GM18517 (cell line): Measurements from ENCODE around the gene TRAK2.
"Not testable (repeated sequence)": the region's sequence is repeated elsewhere in the genome, so short reads cannot be mapped to it uniquely, and the experiment has no call there.

Source experiments
- ATAC-seq: cut with Tn5 transposase; IDR thresholded peaks from one replicate; pipeline ENCODE4 v1.9.1; 2021; ENCODE audit warnings: mild to moderate bottlenecking, moderate library complexity; ENCODE audit not compliant: unreplicated experiment

The TRAK2 gene

DNA sequence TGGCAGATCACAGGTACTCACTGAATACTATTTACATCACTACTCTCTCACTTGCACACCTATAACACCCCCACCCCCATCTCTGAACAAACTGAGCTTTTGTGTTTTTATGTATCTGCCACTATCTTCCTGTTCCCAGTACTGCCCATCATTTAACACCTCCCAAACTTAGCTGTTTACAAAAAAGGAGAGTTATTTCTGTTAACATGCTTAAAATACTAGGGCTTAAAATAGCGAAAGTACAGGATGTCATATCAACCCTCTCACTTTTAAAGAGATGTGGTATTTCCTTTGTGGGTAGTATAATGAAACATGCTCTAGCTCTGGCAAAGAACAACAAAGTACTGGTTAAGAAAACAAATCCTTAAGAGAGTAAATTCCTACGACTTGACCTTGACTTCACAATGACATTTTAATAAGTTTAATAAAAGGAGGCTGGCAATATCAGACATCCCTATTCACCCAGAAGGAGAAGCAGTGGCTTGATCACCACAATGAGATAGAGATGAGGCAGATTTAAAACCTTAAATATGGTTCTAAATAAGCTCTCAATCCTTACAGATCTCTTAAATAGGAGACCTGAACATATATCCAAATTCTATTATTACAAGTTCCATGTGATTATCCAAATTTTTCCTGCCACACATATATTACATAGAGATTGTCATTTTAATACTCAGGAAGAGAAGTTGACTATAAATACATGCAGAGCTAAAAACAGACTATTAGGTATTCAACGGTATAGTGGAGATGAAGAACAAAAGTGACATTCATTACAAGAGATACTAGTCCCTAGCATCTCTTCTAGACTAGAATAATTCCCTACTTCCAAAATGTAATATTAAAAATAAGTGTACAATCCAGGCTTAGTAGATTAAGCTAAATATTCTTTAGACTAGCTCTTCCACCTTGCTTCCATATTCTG, 36.9 kb downstream of the TRAK2 start:
- ATAC-seq: peak; percentile 77

DNA sequence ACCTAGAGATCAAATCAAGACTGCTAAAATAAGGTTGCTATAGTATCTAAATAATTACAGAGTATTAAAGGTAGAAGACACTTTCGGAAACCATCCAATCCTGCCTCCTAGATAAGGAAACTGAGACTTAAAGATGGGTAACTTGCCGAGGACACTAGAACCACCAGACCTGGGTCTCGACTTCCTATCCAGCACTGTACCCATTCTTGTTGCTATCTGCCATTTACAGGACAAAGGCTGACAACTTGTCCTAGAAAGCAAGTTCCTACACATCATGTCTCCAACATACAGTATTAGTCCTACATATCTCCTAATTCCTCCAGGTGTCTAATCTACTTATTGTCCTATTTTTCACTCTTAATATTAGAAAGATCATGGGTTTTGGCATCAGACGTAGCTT, 37.7 kb downstream of the TRAK2 start:
- no peak for ATAC-seq

DNA sequence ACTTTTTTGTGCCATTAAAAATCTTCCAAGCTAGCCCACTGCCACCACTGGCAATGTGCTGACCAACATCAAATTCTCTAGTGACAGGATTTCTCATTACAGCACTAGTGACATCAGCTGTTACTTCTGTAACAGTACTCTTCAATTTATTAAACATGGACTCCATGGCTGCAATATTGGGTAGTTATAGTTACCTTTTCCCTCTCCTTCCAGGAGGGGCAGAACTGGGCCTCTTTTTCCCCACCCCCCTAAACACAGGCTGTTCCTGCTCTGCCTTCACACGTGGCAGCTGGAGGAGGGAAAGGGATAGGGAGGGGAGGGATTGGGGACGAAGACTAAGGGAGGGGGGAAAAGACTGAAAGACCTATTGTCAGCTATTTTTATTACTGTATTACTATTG, 38.1 kb downstream of the TRAK2 start:
- no peak for ATAC-seq

DNA sequence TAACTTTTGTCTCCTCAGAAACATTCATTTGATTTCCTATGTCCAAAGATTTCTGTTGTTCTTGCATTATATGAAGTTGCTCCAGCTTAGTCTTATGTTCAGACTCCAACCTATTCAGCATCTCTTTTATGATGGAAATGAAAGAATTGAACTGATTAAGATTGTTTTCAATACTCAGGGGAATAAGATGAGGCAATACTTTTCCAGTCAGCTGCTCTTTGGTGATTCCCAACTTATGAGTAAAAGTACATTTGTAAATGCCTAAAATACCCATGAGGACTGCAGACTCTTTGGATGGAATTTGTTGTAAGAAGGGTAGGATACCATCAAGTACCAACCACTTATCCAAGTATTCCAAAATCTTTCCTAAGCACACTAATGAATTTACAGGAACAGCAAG, 39.8 kb downstream of the TRAK2 start:
- ATAC-seq: no peak

DNA sequence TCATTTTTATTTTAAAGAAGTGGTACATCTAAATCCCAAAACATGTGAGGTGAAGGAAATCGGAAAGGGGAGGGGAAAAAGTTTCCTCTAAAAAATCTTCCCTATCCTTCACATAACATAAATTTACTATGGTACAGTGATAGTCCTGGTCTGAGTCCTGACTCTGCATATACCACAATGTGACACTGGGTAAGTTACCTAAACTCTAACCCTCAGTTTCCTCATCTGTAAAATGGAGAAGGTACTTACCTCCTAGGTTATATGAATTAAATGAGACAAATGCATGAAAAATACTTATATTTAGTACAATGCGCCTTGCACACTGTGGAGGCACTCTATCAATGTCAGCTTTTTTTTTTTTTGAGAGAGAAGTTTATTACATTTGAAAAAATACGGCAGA, 42.3 kb downstream of the TRAK2 start:
- no peak for ATAC-seq

DNA sequence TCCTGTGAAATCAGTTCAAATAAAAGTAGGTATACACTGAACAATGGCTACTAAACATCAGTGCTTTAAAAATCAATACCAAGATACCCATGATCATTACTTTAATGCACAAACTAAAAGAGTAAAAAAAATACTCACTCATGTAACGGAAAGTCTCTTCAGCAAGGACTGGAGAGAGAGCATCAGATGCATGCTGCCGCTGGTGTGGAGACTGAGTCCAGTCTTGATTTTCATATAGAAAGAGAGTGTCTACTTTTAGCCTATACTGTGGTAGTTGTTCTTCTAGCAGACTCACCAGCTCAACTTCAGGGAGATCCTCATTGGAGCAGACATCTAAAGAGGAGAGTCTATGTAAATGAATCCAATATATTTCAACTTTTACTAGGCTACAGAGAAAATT, 44.0 kb downstream of the TRAK2 start:
- ATAC-seq: no peak

DNA sequence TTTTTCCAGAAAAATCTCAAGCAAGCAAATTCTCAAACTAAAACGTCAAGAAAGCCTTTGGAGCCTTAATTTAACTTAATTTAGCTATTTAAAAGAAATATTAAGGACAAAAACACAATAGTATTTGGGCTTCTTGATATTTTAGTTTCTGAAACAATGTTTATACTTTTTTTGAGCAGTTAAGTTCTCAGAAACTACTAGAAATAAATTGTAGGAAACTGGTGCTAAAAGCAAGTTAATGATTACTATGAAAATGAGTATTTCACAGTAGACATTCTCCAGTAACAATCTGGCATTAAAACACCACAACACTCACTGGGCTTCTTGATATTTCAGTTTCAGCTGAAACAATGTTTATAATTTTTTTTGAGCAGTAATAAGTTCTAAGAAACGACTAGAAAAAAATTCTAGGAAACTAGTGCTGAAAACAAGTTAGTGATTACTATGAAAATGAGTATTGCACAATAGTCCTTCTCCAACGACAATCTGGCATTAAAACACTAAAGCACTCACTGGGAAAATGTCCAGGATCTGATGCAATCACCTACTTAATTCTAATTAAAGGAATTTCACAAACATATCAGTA, 45.1 kb downstream of the TRAK2 start:
- no peak for ATAC-seq

DNA sequence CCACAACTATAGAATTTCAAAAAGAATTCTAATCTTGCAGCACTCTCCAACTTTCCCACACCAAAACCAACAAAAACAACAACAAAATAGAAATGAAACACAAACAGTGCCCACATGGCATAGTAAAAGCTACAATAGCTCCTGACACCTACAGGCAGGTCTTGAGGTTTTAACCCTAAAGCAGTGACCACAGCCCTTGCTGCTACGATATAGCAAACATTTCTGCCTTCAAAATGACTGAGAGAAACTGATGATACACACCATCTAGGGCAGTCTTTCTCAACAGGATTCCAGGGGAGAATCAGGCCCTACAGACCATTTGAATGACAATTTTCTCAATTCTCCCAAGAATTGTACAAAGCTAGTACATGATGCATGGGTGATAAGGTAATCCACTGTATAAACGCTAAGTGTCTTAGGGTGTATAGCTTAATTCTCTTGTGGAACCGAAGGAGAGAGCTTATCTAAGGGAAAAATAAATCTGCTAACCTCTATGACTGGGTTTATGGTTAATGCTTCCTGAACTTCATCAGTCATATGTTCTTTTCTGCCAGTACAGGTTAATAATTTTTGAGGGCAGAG, 46.5 kb downstream of the TRAK2 start:
- no peak for ATAC-seq

DNA sequence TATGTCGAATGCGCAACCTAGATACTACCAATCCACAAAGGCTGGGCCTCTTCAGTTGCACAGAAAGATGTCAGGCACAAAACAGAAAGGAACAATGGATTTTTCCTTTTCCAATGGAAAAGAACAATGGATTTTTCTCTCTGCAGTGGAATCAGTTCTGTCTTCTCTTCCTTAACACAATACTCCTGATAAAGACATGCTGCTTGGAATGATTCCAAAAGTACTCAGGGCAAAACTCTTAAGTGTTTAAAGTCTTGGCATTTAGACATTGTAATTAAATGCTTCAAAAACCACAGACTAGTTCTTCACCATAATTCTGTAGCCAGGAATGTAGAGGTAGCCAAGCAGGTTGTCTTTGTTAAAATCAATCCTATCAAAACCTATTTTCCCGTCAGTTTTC, 47.4 kb downstream of the TRAK2 start:
- no peak for ATAC-seq

DNA sequence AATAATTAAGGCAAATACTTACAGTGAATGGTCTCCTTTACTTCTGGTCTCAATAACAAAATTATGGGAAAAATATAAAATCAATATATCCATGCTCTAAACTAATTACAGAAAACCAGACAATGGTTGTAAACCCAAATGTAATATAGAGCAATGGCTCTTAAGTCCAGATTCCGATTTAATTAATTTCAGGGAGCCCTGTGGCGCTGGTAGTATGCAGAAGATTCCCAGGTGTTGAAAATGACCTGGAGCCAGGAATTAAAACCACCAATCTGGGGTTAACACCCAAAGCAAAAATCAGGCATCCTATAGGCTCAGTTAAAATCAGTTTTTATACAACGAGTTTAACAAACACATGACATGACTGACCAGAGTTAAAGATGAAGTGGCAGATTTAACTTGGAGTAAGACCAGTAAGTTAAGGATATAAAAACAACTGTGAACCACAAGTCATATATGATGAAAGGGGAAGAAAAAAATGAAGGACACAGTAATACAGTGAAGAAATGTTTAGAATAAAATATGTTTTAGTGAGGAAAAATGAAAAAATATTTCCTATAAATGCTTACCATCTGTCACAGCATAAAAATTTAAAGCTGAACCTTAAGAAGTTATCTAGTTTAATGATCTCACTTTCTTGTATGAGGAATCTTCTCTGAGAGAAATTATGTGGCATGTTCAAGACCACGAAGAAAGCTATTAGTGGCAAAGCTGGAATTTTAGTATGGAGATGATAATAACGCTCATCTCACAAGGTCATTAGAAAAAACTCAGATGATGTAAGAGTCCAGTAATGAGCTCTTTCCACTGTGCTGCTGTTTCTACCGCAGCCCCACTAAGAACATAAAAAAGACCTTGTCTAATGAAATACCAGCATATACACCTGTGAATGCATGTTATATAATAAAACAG, 48.4 kb downstream of the TRAK2 start:
- ATAC-seq: no peak

DNA sequence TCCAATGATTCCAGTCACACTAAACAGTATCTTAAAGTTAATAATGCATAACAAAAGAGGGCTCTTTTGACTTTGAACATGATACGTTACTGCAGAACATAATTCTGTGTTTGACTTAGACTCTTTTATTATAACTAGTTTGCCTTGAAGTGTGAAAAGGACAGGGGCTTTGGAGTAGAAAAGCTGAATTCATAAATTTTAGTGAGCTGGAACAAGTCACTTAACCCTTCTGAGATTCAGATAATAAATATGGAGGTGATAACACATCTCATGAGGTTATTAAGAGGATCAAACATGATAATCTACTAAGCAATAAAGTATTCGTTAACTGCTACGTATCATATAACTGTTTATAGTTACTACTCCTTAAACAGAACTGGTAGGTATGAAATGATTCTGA, 49.4 kb downstream of the TRAK2 start:
- ATAC-seq: no peak

DNA sequence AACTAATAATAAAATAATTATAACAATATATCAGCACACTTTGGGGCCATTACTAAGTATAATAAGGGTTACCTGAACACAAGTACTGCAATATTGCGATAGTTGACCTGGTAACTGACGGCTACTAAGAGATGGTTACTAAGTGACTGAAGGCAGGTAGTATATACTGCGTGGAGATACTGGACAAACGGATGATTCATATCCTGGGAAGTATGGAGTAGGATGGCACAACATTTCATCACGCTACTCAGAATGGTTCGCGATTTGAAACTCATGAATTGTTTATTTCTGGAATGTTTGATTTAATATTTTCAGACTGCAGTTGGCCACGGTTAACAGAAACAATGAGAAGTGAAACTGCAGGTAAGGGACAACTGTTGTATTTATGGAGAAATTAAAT, 54.7 kb downstream of the TRAK2 start:
- no peak for ATAC-seq

DNA sequence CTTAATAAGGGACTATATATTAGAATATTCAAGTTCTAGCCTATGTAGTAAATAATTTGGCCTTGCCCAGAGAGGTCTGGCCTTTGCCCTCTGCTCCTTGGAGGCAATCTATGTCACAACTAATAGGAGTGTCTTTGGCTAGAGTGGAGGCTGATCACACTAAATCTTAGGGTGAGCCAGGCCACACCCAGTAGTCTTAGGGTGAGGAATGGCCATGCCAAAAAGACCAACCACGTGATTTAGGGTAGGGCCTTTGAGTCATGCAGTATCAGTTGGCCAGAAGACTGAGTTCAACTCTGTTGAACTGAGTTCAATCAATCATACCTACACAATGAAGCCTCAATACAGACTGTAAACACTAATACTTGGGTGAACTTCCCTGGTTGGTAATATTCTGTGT, 68.1 kb downstream of the TRAK2 start:
- ATAC-seq: no peak

DNA sequence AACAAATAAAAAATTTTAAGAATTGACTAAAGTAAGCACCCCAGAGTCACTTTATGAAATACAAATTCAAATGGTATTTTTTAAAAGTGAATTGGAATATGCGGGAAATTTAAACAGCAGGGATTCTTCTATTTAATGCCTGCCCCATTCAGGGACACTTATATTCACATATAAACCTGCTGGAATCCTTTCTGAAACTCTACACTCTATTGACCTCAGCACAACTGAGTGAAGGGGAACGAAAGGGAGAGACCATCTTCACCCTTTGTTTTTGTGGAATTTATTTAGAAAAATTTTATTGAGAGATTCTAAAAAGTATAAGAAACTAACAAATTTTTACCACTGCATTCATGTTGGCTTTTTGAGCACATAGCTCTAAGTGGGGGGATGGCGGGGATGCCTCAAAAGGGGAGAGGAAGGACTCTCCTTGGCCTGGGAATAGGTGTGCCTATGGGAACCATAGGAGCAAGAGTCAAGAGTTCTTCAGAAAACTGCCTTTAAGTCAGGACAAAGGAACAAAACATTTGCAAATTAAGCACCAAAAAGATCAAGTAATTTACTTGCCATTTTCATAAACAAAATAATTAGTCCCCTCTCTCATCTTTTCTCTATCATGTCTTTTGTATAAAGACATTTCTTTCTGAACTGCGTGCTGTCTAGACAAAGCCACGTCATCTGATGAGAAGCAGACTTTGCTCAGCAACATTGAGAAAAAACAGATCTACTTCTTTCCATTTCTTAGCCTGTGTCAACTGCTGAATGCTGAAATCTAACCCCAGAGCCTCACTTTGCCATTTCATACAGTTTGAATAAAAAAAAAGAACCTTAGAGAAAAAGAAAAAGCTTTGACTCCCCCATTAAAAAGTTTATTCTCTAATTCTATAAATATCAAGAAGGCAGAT, 72.5 kb downstream of the TRAK2 start:
- no peak for ATAC-seq

DNA sequence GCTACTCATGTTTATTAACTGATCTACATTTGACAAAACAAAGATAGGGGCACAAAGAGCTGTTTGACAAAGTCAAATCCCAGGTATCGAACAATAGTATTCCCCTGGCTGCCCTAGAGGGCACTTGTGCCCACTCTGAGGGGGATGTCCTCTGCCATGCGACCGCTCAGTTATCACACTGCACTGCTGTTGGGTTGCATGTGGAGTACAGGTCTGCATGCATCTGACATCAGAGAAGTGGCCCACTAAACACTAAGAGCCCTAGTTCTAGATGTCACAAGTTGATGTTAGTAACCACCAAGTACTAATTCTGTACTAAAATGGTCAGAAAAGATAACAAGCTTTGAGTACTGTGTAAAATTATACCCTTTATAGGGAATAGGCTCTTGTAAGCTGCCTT, 74.0 kb downstream of the TRAK2 start:
- no peak for ATAC-seq

DNA sequence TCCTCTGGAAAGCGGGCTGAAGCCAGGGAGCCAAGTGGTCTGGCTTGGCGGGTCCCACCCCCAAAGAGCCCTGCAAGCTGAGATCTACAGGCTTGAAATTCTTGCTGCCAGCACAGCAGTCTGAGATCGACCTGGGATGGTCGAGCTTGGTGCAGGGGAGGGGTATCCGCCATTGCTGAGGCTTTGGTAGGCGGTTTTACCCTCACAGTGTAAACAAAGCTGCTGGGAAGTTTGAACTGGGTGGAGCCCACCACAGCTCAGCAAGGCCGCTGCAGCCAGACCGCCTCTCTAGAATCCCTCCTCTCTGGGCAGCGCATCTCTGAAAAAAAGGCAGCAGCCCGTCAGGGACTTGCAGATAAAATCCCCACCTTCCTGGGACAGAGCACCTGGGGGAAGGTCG, 81.5 kb downstream of the TRAK2 start:
- ATAC-seq: no peak

DNA sequence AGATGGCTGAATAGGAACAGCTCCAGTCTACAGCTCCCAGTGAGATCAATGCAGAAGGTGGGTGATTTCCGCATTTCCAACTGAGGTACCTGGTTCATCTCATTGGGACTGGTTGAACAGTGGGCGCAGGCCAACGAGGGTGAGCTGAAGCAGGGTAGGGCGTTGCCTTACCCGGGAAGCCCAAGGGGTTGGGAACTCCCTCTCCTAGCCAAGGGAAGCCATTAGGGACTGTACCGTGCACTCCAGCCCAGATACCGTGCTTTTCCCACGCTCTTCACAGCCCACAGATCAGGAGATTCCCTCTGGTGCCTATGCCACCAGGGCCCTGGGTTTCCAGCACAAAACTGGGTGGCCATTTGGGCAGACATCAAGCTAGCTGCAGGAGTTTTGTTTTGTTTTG, 81.9 kb downstream of the TRAK2 start:
- ATAC-seq: not testable (repeated sequence)

DNA sequence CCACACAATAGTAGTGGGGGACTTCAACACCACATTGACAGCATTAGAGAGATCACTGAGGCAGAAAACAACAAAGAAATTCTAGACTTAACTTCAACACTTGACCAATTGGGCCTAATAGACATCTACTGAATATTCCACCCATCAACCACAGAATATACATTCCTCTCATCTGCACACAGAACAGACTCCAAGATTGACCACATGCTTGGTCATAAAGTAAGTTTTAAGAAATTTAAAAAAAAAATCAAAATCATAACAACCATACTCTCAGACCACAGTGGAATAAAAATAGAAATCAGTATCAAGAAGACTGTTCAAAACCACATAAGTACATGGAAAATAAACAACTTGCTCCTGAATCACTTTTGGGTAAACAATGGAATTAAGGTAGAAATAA, 85.1 kb downstream of the TRAK2 start:
- ATAC-seq: no peak

DNA sequence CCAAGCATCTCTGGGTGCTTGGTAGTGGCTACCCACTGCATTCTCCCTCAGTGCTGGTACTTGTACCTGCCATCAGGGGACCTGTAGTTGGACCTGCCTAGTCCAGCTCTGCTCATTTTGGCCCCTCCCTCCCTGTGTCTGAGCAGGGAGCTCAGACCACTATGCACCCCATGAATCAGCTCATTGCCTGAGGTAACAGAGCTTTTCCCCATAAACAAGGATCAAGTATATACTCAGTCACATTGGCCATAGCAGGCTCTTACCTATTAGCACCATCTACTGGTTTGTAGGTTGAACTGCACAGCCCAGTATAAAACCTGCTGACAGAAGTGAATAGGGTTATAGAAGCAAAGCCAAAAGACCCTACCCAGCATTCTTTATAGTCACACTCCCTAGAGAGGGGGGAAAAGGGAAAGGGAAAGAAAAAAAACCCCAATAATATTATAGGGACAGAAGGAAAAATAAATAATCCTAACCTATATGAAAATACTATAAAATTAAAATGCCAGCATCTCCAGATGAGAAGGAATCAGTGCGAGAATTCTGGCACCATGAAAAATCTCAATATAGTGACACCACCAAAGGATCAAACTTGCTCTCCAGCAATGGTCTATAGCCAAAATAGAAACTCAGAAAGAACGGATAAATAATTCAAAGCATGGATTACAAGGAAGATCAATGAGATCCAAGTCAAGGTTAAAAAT, 87.2 kb downstream of the TRAK2 start:
- ATAC-seq: peak; percentile 51

DNA sequence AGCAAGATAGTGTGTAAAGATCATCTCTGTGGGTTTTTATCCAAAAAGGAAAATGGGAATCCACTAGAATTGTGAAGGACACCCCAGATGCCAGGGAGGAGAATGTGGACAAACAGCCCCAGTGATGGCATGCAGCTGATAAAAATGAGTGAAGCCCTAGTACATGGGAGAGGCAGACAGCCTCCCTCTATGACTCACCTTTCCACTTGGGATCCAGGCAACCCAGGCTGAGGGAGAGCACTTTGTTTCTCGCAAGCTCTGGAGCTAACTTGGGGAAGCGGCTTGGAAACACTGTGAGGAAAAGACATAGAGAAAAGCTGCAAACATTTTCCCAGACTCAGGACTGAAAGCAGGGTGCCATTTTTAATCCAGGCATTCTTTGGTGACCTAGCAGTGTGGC, 88.9 kb downstream of the TRAK2 start:
- no peak for ATAC-seq
